Measurements from ENCODE around the gene NBL1.

The NBL1 gene, protein sequence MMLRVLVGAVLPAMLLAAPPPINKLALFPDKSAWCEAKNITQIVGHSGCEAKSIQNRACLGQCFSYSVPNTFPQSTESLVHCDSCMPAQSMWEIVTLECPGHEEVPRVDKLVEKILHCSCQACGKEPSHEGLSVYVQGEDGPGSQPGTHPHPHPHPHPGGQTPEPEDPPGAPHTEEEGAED

GRCh38 chr1:19643602-19644394 is at the start of gene NBL1:
Gene NBL1, plus strand, starts transcription at chr1:19644311. Its CDS starts 10,720 bp downstream, at chr1:19655031.
- peak in 3 of 4 experiments; percentile 30 to 71 (median 47) for DNase-seq

DNA sequence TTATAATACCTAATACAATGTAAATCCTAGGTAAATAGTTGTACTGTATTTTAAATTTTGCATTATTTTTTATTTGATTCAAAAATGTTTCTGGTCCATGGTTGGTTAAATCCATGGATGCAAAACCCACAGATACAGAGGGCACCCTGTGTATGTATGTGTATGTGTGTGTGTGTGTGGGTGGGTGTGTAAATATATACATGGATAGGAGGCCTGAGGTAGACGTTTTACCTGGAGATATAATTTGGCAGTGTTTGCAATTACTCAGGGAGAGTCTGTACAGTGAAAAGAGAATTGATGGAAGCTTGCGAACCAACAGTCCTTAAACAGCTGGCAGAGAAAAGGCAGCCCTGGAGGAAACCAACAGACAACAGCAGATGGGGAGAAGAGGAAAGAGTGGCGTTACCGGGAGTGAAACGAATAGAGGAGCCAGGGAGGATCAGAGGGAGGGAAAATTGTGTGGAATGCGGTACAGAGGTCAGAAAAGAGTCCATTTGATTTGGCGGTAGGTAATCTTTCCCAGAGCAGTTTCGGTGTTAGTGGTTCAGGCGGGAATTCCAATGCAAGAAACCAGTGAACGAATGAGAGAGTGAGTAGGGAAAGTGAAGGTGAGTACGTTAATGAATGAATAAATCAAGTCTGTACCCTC is 47.9 kb upstream of the NBL1 start:
- DNase-seq = no peak

- peak; percentile 77 to 90 (median 86) for DNase-seq
These were observed 47.2 kb upstream of the NBL1 start for GRCh38 chr1:19596714-19597495.

DNA sequence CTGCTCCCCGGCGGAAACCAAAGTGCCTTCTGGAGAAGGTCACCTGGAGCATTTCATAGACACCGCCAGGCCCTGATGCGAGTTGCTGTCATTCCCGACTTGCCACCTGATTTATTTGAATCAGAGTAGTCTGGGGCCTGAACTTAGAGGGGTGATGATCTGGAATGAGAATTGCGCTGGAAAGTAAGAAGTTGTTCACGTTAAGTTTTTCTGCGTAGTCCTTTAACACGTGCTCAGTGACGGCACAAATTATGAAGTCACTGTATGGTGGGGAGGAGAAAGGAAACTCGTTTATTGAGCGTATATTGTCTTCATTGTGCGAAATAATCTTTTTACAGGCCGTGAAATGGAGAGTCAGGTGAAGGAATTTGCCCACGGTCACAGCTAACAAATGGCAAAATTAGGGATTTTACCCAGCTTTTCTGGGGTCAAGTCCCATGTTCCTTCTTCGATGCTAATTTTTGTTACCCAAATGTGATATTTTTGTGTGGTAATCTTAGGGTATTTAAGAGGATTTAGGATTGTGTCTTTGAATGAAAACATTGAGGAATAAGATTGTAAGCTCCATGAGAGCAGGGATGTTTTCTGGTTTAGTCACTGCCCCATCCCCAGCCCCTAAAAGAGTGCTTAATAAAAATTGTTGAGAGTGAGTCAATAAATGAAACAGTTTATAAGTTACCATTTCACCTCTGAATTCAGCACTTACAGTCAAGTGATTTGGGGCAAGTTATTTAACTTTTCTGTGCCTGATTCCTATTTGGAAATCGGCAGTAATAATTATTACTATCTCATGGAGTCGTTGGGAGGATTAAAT is 46.4 kb upstream of the NBL1 start:
- DNase-seq = no peak

GRCh38 chr1:19599810-19600209 is 44.3 kb upstream of the NBL1 start:
- no peak for DNase-seq

DNA sequence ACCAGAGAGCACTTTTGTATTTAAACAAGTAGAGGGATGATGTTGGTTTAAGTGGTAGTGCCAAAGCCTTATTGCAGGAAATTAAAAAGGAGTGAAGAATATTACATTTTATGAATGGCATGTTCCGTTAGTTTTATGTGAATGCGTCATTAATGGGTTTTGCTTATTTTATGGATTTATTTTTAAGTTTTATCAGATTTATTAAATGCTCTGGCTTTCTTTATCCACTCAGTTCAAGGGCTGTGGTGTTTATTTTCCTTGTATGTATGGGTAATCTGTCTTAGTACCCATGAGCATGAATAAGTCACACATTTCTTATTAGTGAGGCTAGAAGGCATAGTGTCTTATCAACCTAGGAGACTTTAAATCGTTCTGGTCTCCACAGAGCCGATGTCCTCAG is 41.6 kb upstream of the NBL1 start:
- no peak for DNase-seq

GRCh38 chr1:19605967-19606366 is 38.1 kb upstream of the NBL1 start:
- DNase-seq = no peak

GRCh38 chr1:19606817-19607642 is 37.1 kb upstream of the NBL1 start:
- DNase-seq = no peak

- no peak for DNase-seq
These were observed 35.9 kb upstream of the NBL1 start for GRCh38 chr1:19608232-19608631.

DNA sequence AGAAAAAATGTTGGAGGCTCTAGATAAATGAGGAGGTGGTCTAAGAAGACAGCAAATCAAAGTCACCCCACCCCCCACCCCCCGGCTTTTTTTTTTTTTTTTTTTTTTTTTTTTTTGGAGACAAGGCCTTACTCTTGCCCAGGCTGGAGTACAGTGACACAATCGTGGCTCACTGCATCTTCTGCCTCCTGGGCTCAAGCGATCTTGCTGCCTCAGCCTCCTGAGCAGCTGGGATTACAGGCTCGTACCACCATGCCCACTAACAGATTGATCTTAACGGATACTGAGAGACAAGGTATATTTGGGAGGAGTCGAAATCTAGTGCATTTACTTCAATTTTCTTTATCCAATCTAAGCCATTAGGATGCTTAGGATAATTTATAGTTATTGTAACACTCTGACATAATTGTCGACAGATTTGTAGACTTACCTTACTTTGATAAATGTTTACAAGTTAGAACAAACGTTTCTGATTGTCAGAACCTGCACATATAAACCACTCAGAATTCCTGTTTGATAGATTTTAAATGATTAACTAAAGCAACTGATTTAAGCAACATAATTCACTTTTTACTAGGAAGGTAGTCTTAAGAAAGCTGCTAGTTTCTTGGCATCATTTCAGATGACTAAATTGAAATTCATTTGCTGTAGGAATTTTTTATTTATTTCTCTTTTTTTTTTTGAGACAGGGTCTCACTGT is 33.7 kb upstream of the NBL1 start:
- no peak for DNase-seq

GRCh38 chr1:19612530-19612929 is 31.6 kb upstream of the NBL1 start:
- DNase-seq = no peak

- no peak for DNase-seq
These were observed 30.9 kb upstream of the NBL1 start for GRCh38 chr1:19613171-19613703.

DNA sequence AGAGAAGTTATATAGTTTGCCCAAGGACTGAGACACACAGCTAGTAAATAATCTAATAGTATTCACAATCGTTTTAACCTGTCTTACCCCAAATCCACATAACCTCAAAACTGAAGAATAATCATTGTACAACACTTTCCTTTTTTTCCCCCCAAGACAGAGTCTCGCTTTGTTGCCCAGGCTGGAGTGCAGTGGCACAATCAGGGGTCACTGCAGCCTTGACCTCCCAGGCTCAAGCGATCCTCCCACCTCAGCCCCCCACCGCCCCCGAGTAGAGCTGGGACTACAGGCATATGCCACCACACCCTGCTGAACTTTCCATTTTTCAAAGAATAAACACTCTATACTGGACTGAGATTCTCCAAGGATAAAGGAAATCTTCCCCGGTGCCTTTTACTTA is 28.7 kb upstream of the NBL1 start:
- no peak for DNase-seq

DNA sequence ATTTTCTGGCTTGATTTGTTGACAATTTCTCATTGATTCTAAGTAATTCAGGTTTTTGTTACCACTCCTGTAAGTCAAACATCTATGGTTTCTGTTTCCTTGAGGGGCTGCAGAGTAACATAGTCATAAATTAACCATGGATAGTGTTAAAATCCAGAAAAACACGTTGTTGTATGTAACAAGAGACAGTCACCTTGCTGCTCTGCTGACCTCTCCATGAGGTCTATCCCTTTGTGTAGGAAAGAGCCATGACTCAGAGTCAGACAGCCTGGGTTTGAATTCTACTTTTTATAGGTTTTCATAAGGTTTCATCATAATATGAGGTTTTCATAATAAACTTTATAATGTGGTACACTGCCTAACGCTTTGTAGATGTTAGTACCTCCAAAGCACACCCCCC is 27.6 kb upstream of the NBL1 start:
- no peak for DNase-seq

DNA sequence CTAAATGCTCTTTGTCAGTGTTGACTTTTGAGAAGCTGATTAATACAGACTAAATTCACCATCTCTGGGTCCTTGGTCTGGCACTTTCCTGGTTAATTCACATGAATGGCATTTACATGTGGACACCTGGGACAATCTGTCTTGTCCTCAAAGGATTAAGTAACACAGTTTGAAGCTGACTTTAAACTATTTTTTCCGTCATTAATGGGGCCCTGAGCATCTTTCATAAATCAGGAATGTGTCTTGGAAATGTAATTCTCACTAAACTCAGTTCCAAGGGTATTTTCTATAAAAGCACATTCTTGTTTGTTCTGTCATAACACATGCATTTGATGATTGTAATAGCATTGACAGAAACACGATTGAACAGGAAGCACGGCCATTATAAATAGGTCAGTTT is 26.7 kb upstream of the NBL1 start:
- DNase-seq = no peak

DNA sequence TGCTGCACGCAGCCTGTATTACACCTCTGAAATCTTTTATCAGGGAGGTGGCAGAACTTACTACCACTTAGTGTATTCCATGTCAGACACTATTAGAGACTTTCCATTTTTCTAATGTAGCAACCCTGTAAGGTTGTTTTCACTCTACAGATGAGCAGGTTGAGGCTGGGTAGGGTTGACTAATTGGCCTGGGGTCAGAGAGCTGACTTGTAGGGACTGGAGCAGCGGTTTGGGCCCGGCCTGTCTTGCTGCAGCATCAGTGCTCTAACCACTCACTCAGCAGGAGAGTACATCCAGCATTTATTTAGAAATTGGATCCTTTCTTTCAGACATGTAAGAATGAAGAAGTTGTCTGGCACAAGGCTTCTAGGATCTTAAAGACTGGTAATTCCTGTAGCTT is 25.7 kb upstream of the NBL1 start:
- DNase-seq = no peak

DNA sequence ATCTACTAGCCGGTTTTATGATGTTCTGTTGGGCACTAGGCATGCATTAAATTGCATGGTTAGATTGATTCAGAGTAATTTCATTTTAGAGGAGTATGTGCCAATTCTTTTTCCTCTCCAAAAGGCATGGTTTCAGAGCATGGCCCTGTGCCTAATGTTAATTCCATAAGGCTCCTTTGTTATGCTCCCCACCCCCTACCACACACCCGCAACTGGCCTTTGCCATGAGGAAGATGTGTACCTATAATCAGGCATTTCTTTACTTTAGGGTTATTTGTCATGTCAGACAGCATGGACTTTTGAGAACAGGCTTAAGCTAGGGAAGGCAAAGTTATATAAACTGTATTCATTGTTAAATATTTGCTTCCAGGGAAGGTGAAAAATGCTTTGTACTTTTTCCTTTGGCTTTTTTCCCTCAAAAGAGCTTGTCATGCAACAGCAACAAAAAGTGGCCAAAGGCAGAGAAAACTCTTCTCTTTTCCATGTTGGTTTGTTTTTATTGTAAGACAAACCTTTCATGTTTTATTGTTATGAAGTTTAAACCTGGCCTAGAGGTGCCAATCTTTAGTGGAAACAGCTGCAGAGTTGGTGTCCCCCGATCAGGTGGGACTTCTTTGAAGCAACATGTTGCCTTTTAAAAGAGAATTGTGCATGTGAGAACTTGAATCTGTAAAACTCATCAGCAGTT is 24.3 kb upstream of the NBL1 start:
- DNase-seq = no peak

GRCh38 chr1:19620786-19621185 is 23.3 kb upstream of the NBL1 start:
- DNase-seq = no peak

GRCh38 chr1:19621274-19621950 is 22.7 kb upstream of the NBL1 start:
- no peak for DNase-seq

Measured in activated naive CD4-positive, alpha-beta T cell (primary cell).